ENCODE data around the gene HDAC2.

HDAC2 gene

DNA sequence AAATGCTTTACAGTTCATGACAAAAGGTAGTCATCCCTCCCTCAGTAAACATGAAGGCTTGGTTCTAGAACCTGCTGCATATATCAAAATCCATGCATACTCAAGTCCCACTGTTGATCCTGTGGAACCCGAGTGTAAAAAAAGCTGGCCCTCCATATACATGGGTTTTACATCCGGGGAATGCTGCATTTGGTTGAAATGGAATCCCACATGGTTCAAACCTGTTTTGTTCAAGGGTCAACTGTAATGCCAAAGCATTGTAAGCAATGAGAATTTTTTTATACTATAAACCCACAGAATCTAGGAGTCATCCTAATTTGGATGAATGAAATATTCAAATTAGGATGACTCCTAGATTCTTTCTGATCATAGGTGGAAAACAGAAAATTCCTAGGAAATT is 5.9 kb upstream of the HDAC2 start:
- H3K27ac ChIP-seq (ENCODE audit: low read depth, low read length), result no peak overlapping the region
- H3K27me3 ChIP-seq (ENCODE audit: control insufficient read depth, insufficient read depth, low read length), result no peaks in the 10 kb centered on the region
- H3K9me3 ChIP-seq (ENCODE audit: control insufficient read depth, insufficient read depth, low read length), result no peaks in the 10 kb centered on the region
- H3K4me3 ChIP-seq (ENCODE audit: low read depth, low read length), result no peak overlapping the region
- H3K4me1 ChIP-seq (ENCODE audit: control insufficient read depth, insufficient read depth, low read length), result peaks cover 2% of the 10 kb centered on the region; the same call in 1 of the 2 replicates
- no peaks in the 10 kb centered on the region for H3K36me3 ChIP-seq (ENCODE audit: control insufficient read depth, insufficient read depth, low read length)
- H3K9ac ChIP-seq (ENCODE audit: low read depth, low read length), result no peak overlapping the region

GRCh38 chr6:113971741-113972140 is 793 bp upstream of the HDAC2 start:
- H3K9ac ChIP-seq (ENCODE audit: low read depth, low read length), result no peak overlapping the region
- H3K4me1 ChIP-seq (ENCODE audit: control insufficient read depth, insufficient read depth, low read length), result peaks cover 24% of the 10 kb centered on the region
- no peaks in the 10 kb centered on the region for H3K9me3 ChIP-seq (ENCODE audit: control insufficient read depth, insufficient read depth, low read length)
- no peak overlapping the region for H3K27ac ChIP-seq (ENCODE audit: low read depth, low read length)
- H3K4me3 ChIP-seq (ENCODE audit: low read depth, low read length), result peak overlapping the region; percentile 85
- H3K36me3 ChIP-seq (ENCODE audit: control insufficient read depth, insufficient read depth, low read length), result no peaks in the 10 kb centered on the region
- no peaks in the 10 kb centered on the region for H3K27me3 ChIP-seq (ENCODE audit: control insufficient read depth, insufficient read depth, low read length)

- H3K4me1 ChIP-seq (ENCODE audit: control insufficient read depth, insufficient read depth, low read length), result peaks cover 31% of the 10 kb centered on the region
- H3K9me3 ChIP-seq (ENCODE audit: control insufficient read depth, insufficient read depth, low read length), result no peaks in the 10 kb centered on the region
- no peaks in the 10 kb centered on the region for H3K36me3 ChIP-seq (ENCODE audit: control insufficient read depth, insufficient read depth, low read length)
- H3K4me3 ChIP-seq (ENCODE audit: low read depth, low read length), result peak overlapping the region; percentile 85
- no peaks in the 10 kb centered on the region for H3K27me3 ChIP-seq (ENCODE audit: control insufficient read depth, insufficient read depth, low read length)
- peak overlapping the region; percentile 96 for H3K9ac ChIP-seq (ENCODE audit: low read depth, low read length)
- peak overlapping the region; percentile 99 for H3K27ac ChIP-seq (ENCODE audit: low read depth, low read length)
These were observed 802 bp downstream of the HDAC2 start for GRCh38 chr6:113969888-113970804.

DNA sequence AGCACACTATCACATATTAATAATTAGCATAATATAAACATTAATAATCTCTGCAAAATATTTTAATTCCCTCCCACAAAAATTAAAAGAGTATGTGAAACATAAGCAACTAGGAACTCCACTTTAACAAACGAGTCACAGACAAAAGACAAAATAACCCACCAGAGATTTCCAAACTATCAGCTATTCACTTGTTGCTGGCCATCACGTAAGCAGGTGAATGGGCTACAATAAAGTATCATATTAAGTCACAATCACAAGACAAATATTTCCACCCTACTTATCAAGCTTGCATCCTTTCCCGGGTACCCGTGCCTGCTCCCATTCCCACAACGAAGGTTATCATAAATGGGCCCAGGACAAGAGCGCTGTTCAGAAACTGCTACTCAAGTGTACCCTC is 2.5 kb downstream of the HDAC2 start:
- no peaks in the 10 kb centered on the region for H3K36me3 ChIP-seq (ENCODE audit: control insufficient read depth, insufficient read depth, low read length)
- H3K9ac ChIP-seq (ENCODE audit: low read depth, low read length), result no peak overlapping the region
- no peaks in the 10 kb centered on the region for H3K27me3 ChIP-seq (ENCODE audit: control insufficient read depth, insufficient read depth, low read length)
- H3K4me1 ChIP-seq (ENCODE audit: control insufficient read depth, insufficient read depth, low read length), result peaks cover 36% of the 10 kb centered on the region
- H3K4me3 ChIP-seq (ENCODE audit: low read depth, low read length), result peak overlapping the region; percentile 85
- no peak overlapping the region for H3K27ac ChIP-seq (ENCODE audit: low read depth, low read length)
- no peaks in the 10 kb centered on the region for H3K9me3 ChIP-seq (ENCODE audit: control insufficient read depth, insufficient read depth, low read length)

DNA sequence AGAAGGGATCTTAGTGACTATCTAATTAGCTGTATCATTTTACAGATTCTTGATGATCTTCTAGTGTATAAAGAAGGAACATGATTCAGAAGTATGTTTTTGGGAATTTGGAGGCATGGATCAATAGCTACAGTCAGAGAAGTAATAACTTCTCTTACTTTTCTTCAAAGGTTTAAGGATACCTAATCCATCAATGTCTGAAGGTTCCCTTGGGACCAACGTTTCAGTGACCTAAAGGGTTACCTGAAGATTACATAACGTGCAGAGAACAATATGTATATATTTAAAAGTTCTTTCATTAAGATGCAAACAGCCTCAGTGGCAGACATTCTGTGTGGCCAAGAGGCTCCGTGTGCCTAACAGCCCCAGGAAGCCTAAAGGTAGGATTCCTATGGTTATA is 3.2 kb downstream of the HDAC2 start:
- no peaks in the 10 kb centered on the region for H3K9me3 ChIP-seq (ENCODE audit: control insufficient read depth, insufficient read depth, low read length)
- H3K27me3 ChIP-seq (ENCODE audit: control insufficient read depth, insufficient read depth, low read length), result no peaks in the 10 kb centered on the region
- H3K4me1 ChIP-seq (ENCODE audit: control insufficient read depth, insufficient read depth, low read length), result peaks cover 36% of the 10 kb centered on the region
- H3K27ac ChIP-seq (ENCODE audit: low read depth, low read length), result no peak overlapping the region
- no peak overlapping the region for H3K9ac ChIP-seq (ENCODE audit: low read depth, low read length)
- H3K36me3 ChIP-seq (ENCODE audit: control insufficient read depth, insufficient read depth, low read length), result no peaks in the 10 kb centered on the region
- peak overlapping the region; percentile 85 for H3K4me3 ChIP-seq (ENCODE audit: low read depth, low read length)

DNA sequence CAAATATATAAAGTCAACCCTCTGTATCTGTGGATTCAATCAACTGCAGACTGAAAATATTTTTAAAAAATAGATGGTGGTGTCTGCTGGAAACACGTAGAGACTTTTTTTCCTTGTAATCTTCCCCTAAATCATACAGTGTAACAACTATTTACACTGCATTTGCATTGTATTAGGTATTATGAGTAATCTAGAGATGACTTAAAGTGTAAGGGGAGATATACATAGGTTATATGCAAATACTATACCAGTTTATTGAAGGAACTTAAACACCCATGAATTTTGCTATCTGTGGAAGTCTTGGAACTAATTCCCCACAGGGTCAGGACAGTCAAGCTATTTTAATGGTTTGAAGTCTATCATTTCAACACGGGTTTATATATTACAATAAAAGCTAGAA is 10.2 kb downstream of the HDAC2 start:
- H3K27ac ChIP-seq (ENCODE audit: low read depth, low read length), result no peak overlapping the region
- H3K27me3 ChIP-seq (ENCODE audit: control insufficient read depth, insufficient read depth, low read length), result no peaks in the 10 kb centered on the region
- no peaks in the 10 kb centered on the region for H3K9me3 ChIP-seq (ENCODE audit: control insufficient read depth, insufficient read depth, low read length)
- no peak overlapping the region for H3K4me3 ChIP-seq (ENCODE audit: low read depth, low read length)
- no peak overlapping the region for H3K9ac ChIP-seq (ENCODE audit: low read depth, low read length)
- peaks cover 36% of the 10 kb centered on the region for H3K36me3 ChIP-seq (ENCODE audit: control insufficient read depth, insufficient read depth, low read length)
- peaks cover 32% of the 10 kb centered on the region for H3K4me1 ChIP-seq (ENCODE audit: control insufficient read depth, insufficient read depth, low read length)

- Histone ChIP-seq H3K4me1 (ENCODE audit: control insufficient read depth, insufficient read depth, low read length) (peaks cover 26% of the 10 kb centered on the region), H3K36me3 (ENCODE audit: control insufficient read depth, insufficient read depth, low read length) (peaks cover 49% of the 10 kb centered on the region)
These were observed 11.7 kb downstream of the HDAC2 start for GRCh38 chr6:113959235-113959634.

DNA sequence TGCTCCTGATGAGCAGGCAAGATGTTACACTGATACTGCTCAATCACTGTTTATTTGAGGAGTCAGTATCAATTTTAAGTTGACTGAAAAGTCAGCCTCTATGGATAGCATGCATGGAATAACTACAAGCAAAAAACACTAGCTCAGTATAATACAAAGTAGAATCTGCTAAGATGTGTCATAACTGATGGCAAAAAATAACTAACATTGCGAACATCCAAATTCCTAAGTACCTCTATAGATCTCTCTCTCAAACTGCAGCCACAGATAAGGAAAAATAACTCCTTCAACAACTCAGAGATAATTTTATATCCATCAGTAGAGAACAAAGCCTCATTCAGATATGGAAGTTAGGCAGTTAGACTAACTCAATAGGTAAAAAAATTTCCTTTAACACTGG is 16.3 kb downstream of the HDAC2 start:
- Histone ChIP-seq H3K9ac (ENCODE audit: low read depth, low read length) (no peak overlapping the region), H3K36me3 (ENCODE audit: control insufficient read depth, insufficient read depth, low read length) (peaks cover 91% of the 10 kb centered on the region), H3K9me3 (ENCODE audit: control insufficient read depth, insufficient read depth, low read length) (no peaks in the 10 kb centered on the region), H3K4me1 (ENCODE audit: control insufficient read depth, insufficient read depth, low read length) (peaks cover under 1% of the 10 kb centered on the region; the same call in 1 of the 2 replicates), H3K4me3 (ENCODE audit: low read depth, low read length) (no peak overlapping the region), H3K27me3 (ENCODE audit: control insufficient read depth, insufficient read depth, low read length) (no peaks in the 10 kb centered on the region), H3K27ac (ENCODE audit: low read depth, low read length) (no peak overlapping the region)

More at GRCh38 chr6:113959235-113959634, 11.7 kb downstream of the HDAC2 start:
- no peak overlapping the region for H3K27ac ChIP-seq (ENCODE audit: low read depth, low read length)
- H3K4me3 ChIP-seq (ENCODE audit: low read depth, low read length), result no peak overlapping the region
- H3K9me3 ChIP-seq (ENCODE audit: control insufficient read depth, insufficient read depth, low read length), result no peaks in the 10 kb centered on the region
- H3K27me3 ChIP-seq (ENCODE audit: control insufficient read depth, insufficient read depth, low read length), result no peaks in the 10 kb centered on the region
- H3K9ac ChIP-seq (ENCODE audit: low read depth, low read length), result no peak overlapping the region

DNA sequence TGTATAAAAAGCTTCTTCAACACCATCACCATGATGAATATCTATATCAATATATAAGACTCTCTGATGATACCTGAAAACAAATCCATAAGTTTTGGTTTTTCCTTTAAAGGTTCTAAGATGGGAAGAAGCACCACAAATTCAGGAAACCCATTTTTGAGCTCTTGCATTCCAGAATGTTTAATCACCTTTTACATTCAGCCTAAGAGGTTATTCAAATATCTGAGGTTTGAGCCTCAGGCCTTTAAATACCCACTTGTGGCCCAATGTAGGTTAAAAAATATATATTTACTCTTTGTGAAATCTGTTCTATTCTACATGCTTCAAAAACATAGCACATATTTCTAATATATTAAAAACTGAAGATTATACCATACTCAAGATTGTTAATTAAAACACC is 17.6 kb downstream of the HDAC2 start:
- Histone ChIP-seq H3K4me1 (ENCODE audit: control insufficient read depth, insufficient read depth, low read length) (no peaks in the 10 kb centered on the region), H3K9me3 (ENCODE audit: control insufficient read depth, insufficient read depth, low read length) (no peaks in the 10 kb centered on the region), H3K36me3 (ENCODE audit: control insufficient read depth, insufficient read depth, low read length) (peaks cover 94% of the 10 kb centered on the region), H3K4me3 (ENCODE audit: low read depth, low read length) (no peak overlapping the region), H3K9ac (ENCODE audit: low read depth, low read length) (no peak overlapping the region), H3K27me3 (ENCODE audit: control insufficient read depth, insufficient read depth, low read length) (no peaks in the 10 kb centered on the region), H3K27ac (ENCODE audit: low read depth, low read length) (no peak overlapping the region)

DNA sequence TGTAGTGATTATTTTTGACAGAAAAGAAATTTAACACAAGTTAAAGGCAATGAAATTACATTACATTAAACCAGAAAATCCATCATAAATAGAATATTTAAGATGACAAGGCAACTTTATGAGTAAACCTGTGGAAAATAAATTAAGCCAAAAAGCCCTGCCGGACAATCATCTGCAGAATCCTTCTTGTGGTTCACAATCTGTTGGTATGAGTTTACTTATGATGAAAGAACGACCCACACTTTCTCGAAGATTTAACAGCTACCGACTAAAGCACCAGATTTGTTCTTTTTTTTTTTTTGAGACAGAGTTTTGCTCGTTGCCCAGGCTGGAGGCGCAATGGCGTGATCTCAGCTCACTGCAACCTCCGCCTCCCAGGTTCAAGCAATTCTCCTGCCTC is 21.4 kb downstream of the HDAC2 start:
- Histone ChIP-seq H3K27me3 (ENCODE audit: control insufficient read depth, insufficient read depth, low read length) (no peaks in the 10 kb centered on the region), H3K4me3 (ENCODE audit: low read depth, low read length) (no peak overlapping the region), H3K36me3 (ENCODE audit: control insufficient read depth, insufficient read depth, low read length) (peaks cover 96% of the 10 kb centered on the region), H3K9me3 (ENCODE audit: control insufficient read depth, insufficient read depth, low read length) (no peaks in the 10 kb centered on the region), H3K27ac (ENCODE audit: low read depth, low read length) (no peak overlapping the region), H3K4me1 (ENCODE audit: control insufficient read depth, insufficient read depth, low read length) (no peaks in the 10 kb centered on the region), H3K9ac (ENCODE audit: low read depth, low read length) (no peak overlapping the region)

- Histone ChIP-seq H3K27ac (ENCODE audit: low read depth, low read length) (no peak overlapping the region), H3K4me3 (ENCODE audit: low read depth, low read length) (no peak overlapping the region), H3K4me1 (ENCODE audit: control insufficient read depth, insufficient read depth, low read length) (no peaks in the 10 kb centered on the region), H3K9ac (ENCODE audit: low read depth, low read length) (no peak overlapping the region), H3K36me3 (ENCODE audit: control insufficient read depth, insufficient read depth, low read length) (peaks cover 100% of the 10 kb centered on the region), H3K9me3 (ENCODE audit: control insufficient read depth, insufficient read depth, low read length) (no peaks in the 10 kb centered on the region), H3K27me3 (ENCODE audit: control insufficient read depth, insufficient read depth, low read length) (no peaks in the 10 kb centered on the region)
These were observed 26.2 kb downstream of the HDAC2 start for GRCh38 chr6:113944701-113945100.

Data from HUES48 (cell line).